ENCODE data around the gene CTU1.

Gene CTU1

DNA sequence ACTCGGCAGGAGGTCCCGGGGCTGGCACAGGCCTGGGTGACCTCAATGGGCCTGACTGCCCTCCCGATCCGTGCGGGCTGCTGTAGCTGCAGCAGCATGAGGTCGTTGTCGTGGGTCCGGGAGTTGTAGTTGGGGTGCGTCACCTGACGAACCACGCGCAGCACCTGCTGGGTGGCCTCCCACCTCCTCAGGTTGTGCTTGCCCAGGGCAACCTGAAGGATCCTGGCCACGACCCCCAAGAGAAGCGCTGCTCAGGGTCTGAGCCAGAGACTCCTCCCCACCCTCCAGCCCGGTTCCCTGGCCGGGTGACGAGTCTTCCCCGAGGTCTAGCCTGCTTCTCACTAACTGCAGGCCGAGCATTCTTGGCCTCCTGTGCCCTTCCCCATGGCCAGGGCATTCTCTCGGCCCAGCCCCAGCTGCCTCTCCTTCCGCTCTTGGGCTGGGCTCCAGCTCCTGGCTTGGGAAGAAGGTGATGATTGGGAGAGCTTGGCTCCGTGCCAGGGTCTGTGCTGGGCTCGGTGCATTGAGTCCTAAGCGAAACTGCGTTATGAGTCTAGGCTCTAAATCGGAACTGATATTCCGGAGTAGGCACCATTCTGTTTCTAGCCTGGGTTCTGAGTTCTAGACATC lies 28.6 kb downstream of the CTU1 start:
- no peak for DNase-seq

- DNase-seq, result no peak
Observed at GRCh38 chr19:51078731-51079130, 29.5 kb downstream of the CTU1 start.

DNA sequence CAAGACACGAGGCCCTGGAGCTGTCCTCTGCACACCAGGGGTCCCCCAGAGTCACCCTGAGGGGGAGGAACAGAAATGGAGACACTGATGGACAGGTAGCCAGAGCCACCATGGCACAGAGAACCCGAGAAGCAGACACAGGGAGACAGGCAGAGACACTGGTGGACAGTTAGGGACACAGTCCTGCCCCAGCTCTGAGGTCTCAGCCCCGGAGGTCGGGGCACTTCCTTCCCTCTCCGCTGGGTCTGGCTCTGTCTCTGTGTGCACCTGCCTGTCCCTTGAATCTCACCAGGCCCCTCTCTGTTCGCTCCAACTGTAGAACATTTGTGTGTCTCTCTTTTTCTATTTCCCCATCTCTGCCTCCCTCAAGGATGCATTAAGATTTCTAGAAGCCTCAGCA lies 30.1 kb downstream of the CTU1 start:
- no peak for DNase-seq

GRCh38 chr19:51076631-51077213 lies 31.5 kb downstream of the CTU1 start:
- no peak for DNase-seq

- DNase-seq, result no peak
Observed at GRCh38 chr19:51075998-51076397, 32.2 kb downstream of the CTU1 start.

DNA sequence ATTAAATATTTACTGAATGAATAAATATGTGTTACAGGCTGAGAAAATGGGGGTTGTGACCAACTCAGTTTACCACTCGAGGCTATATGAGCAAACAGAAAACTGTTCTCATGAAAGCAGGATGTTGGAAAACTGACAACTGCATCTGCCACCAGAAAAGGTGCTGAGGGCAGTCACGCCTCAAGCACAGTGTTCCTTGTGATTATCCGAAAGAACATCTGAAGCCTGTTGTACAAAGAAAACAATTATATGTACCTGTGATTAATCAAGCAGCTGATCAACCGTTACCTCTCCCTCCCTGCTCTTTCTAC lies 37.2 kb downstream of the CTU1 start:
- no peak for DNase-seq

DNA sequence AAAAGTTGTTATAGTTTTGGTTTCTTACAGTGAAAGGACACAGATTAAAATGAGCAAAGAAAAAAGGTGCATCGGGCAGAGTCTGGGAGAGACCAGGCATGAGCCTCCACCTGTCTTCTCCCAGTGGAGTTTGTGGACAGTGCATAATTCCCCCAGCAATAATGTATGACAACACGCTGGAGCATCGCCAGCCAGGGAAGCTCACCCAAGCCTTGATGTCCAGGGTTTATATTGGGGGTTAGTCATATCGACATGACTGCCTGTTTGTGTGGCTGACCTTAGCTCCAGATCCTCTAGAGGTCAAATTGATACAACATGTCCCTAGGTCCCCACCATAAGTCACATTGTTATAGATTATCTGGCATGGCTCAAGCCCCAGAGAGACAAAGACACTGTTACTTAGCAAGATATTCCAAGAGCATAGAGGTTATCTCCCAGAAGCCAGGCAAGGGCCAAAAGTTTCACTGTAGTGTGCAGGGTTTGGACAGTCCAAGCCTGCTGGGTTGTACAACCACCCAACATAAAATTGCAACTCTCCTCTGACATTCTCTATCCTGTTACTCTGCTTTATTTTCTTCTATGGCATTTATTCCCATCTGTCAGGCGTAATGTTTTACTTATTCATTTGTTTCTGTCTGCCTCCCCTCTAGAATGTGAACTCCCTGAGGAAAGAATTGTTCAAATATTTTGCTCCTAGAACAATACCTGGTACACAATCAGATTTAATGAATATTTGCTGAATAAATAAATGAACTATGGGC lies 37.7 kb downstream of the CTU1 start:
- DNase-seq, result no peak

GRCh38 chr19:51066393-51067186 lies 41.6 kb downstream of the CTU1 start:
- no peak for DNase-seq

- DNase-seq, result no peak
Observed at GRCh38 chr19:51065221-51065960, 42.8 kb downstream of the CTU1 start.

GRCh38 chr19:51064534-51065220 lies 43.5 kb downstream of the CTU1 start, which contains the start of gene KLK13:
TSS of gene KLK13 (minus strand) at chr19:51065092. CDS start at chr19:51065067, 25 bp downstream.
- no peak for DNase-seq

GRCh38 chr19:51063664-51064063 lies 44.5 kb downstream of the CTU1 start:
- DNase-seq, result no peak

DNA sequence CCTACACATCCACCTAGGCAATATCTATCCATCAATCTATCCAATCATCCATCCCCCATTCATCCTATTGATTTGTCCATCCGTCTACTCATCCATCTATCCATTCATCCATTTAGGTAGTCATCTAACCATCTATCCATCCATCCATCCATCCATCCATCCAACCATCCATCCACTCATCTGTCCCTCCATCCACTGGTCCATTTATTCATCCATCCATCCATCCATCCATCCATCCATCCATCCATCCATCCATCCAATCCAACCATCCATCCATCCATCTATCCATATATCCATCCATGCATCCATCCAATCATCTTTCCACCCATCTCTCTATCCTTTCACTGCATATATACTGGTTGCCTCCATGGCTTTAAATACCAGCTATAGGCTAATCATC lies 47.2 kb downstream of the CTU1 start:
- DNase-seq, result no peak

DNA sequence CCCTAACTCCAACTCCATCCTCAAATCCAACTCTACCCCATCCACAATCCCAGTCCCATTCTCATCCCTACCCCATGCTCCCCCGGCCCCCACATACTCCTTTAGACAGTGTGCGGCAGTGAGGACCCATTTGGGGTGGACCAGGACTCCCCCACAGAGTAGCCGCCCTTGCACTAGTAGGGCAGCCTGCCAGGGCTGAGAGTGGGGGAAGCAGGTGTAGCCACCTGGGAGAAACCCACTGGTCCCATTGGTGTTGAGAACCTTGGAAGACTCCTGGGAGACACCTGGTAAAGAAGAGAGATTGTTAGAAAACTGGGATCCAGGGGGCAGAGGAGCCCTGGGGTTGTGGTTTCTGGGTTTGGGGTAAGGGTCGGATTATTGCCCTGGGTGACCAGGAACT lies 47.9 kb downstream of the CTU1 start:
- DNase-seq, result no peak

DNA sequence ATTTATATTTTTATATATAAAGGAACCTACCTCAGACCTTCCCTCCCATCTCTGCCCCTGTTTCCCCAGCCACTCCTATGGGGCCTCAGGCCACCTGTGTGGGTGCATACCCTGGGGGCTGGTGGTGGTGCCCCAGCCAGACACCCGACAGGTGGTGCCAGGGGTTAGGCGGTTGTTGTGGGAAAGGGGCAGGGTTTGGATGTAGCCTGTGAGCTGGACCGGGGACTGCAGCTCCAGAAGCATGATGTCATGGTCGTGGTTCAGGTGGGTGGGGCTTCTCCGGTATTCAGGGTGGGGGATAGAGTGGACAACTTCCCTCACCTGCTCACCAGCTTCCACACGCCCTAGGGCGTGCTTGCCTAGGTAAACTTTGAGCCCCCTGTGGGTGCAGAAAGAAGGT lies 48.5 kb downstream of the CTU1 start:
- DNase-seq, result no peak

DNA sequence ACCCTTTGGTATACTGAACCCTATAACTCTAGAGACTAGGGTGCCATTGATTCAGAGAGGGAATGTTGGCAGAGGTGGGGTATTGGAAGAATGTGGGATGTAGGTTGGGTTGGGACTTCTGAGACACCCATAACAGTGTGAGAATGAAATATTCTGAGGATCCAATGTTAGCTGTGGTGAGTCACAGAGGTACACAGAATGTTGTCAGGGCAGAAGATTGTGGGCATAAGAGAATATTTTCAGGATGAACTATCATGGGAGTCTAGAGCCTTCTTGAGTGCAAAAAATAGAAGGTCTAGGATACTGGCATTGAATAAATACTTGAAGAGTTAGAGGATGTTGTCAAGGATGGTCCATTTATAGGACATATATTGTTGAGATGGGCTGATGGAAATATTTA lies 52.3 kb downstream of the CTU1 start:
- no peak for DNase-seq

All from activated gamma-delta T cell treated with Interleukin-2 at 50 U/mL for 16 hours (primary cell).